ENCODE measurements around the gene LILRA6. TPM values are rescaled to one million over a fixed set of nuclear protein-coding genes. Genes with fewer than 3 reads are reported as not detected.

LILRA6 gene
- total and polyA plus RNA-seq, 2 of the 8 experiments (the other 6 are each of a cell fraction or from before 2014, with no cell fraction given), result not detected

DNA sequence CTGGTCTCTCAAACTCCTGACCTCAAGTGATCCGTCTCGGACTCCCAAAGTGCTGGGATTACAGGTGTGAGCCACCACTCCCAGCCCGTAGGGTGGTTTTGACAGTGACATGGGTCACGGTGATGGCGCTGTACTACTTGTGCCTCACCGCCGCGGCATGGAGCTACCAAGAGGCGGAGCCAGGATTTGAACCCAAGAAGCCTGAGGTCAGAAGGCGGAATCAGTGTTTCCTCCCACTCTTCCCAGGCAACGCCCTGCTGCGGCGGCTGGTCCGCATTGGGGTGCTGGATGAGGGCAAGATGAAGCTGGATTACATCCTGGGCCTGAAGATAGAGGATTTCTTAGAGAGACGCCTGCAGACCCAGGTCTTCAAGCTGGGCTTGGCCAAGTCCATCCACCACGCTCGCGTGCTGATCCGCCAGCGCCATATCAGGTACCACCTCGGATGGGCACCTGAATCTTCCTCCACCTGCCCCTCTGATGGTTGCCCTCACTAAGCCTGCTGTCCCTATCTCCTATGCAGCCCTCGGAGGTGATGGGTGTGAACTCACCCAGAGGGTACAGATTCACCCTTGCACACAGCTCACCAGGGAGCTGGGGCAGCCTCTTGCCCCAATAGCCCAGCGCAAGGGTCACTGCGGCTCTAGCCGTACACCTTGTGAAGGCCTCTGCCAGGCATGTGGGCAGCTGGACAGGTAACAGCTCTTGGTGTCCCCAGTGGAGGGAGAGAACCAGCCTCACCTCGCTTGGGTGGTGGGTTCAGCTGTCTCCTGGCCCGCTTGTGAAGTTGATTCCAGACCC, 36.4 kb downstream of the LILRA6 start:
- H4K20me1 ChIP-seq (replicated peaks in 1 of 2; ENCODE audit: control insufficient read depth in 1 of 2, insufficient read depth in 2 of 2, low read length in 2 of 2), result peaks cover 57 to 63% of the 10 kb centered on the region in 2 experiments
- no peak overlapping the region for H2BK120ac ChIP-seq (replicated peaks; ENCODE audit: low read depth, low read length)
- peaks cover 30 to 57% of the 10 kb centered on the region in 2 experiments for H3K79me2 ChIP-seq (ENCODE audit: control insufficient read depth in 1 of 2, insufficient read depth in 2 of 2, low read length in 2 of 2)

More for the DNA sequence above, 36.4 kb downstream of the LILRA6 start:
- Histone ChIP-seq H3K23ac (ENCODE audit: insufficient read length) (no peak overlapping the region), H2BK15ac (ENCODE audit: low read length) (no peak overlapping the region), H4K91ac (replicated peaks; ENCODE audit: insufficient read length, low read length) (no peak overlapping the region), H3K4me1 (replicated peaks in 1 of 4; ENCODE audit: control insufficient read depth in 3 of 4, insufficient read depth in 4 of 4, low read length in 3 of 4) (peaks cover 12 to 25% (median 19%) of the 10 kb centered on the region in 4 experiments), H2AFZ (ENCODE audit: low read length) (no peak overlapping the region), H3K27ac (ENCODE audit: low read depth, low read length) (no peak overlapping the region), H2AK5ac (ENCODE audit: low read depth, low read length) (no peak overlapping the region), H3K23me2 (ENCODE audit: low read depth, low read length) (peaks cover 20% of the 10 kb centered on the region), H3K56ac (replicated peaks; ENCODE audit: insufficient read length, low read depth, low read length) (no peak overlapping the region), H3K36me3 (ENCODE audit: control insufficient read depth in 2 of 4, insufficient read depth in 4 of 4, low read length in 3 of 4) (peaks cover 47 to 71% (median 63%) of the 10 kb centered on the region in 4 experiments), H3K4me3 (ENCODE audit: extremely low read depth in 1 of 4, insufficient read depth in 2 of 4, low read depth in 3 of 4, low read length in 4 of 4) (0 out of 8 replicates have a peak overlapping the region, but pooled peaks of 1 of the 4 experiments have one; percentile 10), H2BK5ac (ENCODE audit: low read depth, low read length) (0 out of 2 replicates have a peak overlapping the region, but pooled peaks have one; percentile 3), H3K4ac (replicated peaks; ENCODE audit: insufficient read length, low read depth, low read length) (no peak overlapping the region), H3K14ac (ENCODE audit: insufficient read length) (no peak overlapping the region), H3K18ac (ENCODE audit: extremely low read depth, low read length) (no peak overlapping the region), H3K79me1 (ENCODE audit: low read depth, low read length) (peaks cover 21% of the 10 kb centered on the region), H4K5ac (ENCODE audit: insufficient read length, low read depth, low read length) (no peak overlapping the region), H3K9ac (replicated peaks in 1 of 4; ENCODE audit: extremely low read depth in 1 of 4, low read depth in 3 of 4, low read length in 3 of 4) (no peak overlapping the region; a peak in 1 of 7 replicates), H3K27me3 (replicated peaks in 1 of 4; ENCODE audit: control insufficient read depth in 3 of 4, extremely low read depth in 1 of 4, insufficient read depth in 3 of 4, low read length in 3 of 4) (no peaks in the 10 kb centered on the region), H3K9me3 (ENCODE audit: insufficient read depth in 2 of 2, low read depth in 1 of 2, low read length in 1 of 2) (no peaks in the 10 kb centered on the region), H2BK12ac (ENCODE audit: low read depth, low read length) (no peak overlapping the region), H2BK20ac (ENCODE audit: low read length) (no peak overlapping the region), H3K4me2 (ENCODE audit: insufficient read depth in 1 of 2, low read depth in 2 of 2, low read length in 2 of 2) (peak overlapping the region; percentile 4 to 22; a peak in 1 of 4 replicates), H4K8ac (ENCODE audit: extremely low read depth, insufficient read depth, low read length) (peak overlapping the region; percentile 20)
- 93% methylated on average over 24 of the region's 27 CpGs; no CpG with 5 or more reads in 1 of the 2 experiments for WGBS, 2 experiments (ENCODE audit: extremely low coverage in 1 of 2, insufficient coverage in 1 of 2, insufficient read length in 1 of 2, insufficient replicate concordance in 2 of 2, low coverage in 1 of 2, low lambda C conversion rate in 2 of 2, missing lambda C conversion rate in 1 of 2)
- TF ChIP-seq POLR2AphosphoS5 (IDR thresholded peaks at IDR 0.05; ENCODE audit: low read depth, low read length) (peak; percentile 76; the same call in 1 of the 2 replicates), CREB1 (IDR thresholded peaks at IDR 0.05) (no peak), PHF8 (conservative IDR thresholded peaks at IDR 0.05; ENCODE audit: low read depth, low read length) (no peak), POLR2A (IDR thresholded peaks at IDR 0.05; ENCODE audit: control extremely low read depth in 1 of 2, low read depth in 2 of 2, low read length in 2 of 2) (peak; percentile 16 to 30; a peak in 2 of 3 replicates)
- ChIA-PET POLR2A (ENCODE audit: partially characterized antibody) (interaction anchor here (0.7 to 23.4 kb wide), 22 partner anchors 11 to 216 kb away, joined by 3 to 909 read pairs (median 5); partner anchors contain the start of genes LILRB3, MBOAT7, RPS9 and TMC4), CTCF (ENCODE audit: partially characterized antibody) (interaction anchor here (0.8 to 1.0 kb wide), 2 partner anchors 9 to 36 kb away, joined by 3 to 4 read pairs; no protein-coding TSS in a partner anchor)
- DNase-seq (ENCODE audit: low read depth in 1 of 2, low spot score in 2 of 2) (no peak), FAIRE-seq (no peak)
